K562 (cell line): ENCODE data around the gene SPIRE1. TPM values are rescaled to one million over a fixed set of nuclear protein-coding genes. Genes with fewer than 3 reads are reported as not detected.
A peak's percentile ranks its signal among the peaks of the same experiment; 100 is the strongest.

ENCODE experiments used
- ATAC-seq: fragments of 200-7000 bp; cut with Tn5 transposase; 3 replicates; pipeline ENCODE4 v1.9.1; 2020; ENCODE audit warnings: moderate library complexity
- BruUV-seq: library from RNA; stranded (reverse); fragments of 400-500 nt; replicated peaks from 2 replicates; lab custom pipeline; 2021; lab: Mats Ljungman, UMichigan
- CTCF ChIA-PET: fragments of 300-600 bp; formaldehyde crosslinking; extraction: SDS; loops from one replicate; lab custom pipeline; 2021; ENCODE audit warnings: low intra/inter-chr PET ratio; lab: Yijun Ruan, JAX
- POLR2A ChIA-PET: fragments of 300-600, 350-650 bp; sonication (Branson Sonifier 250); formaldehyde crosslinking; extraction: SDS; loops from one replicate; lab custom pipeline; 2021; ENCODE audit warnings: antibody characterized with exemption, inconsistent platforms; lab: Yijun Ruan, JAX
- DNase-seq, 4 experiments: peaks; one replicate each; pipeline versions ENCODE4 v3.0.0 to v3.0.0-alpha.2; 2011 to 2018; ENCODE audit warnings: low spot score in 3 of 4, mixed read lengths in 3 of 4; ENCODE audit errors: extremely low read depth in 1 of 4
- FAIRE-seq: peaks from 2 replicates; lab custom pipeline; 2011; peaks lifted over from hg19 to GRCh38; lab: Jason Lieb, UNC
- H2AFZ ChIP-seq: 2 replicates; pipeline ENCODE4 v1.6.0; 2011; ENCODE audit warnings: low read depth, low read length, control low read depth, inconsistent platforms
- H3K27ac ChIP-seq: fragments of 200-600 bp; 3 replicates; pipeline ENCODE4 v1.8.0; 2011; ENCODE audit warnings: low read depth, mild to moderate bottlenecking, control low read depth, inconsistent platforms, low read length, moderate library complexity, mixed read lengths; ENCODE audit errors: extremely low read depth
- H3K27me3 ChIP-seq, 2 experiments: fragments of 300-600 bp in 1 of 2; 2 replicates in 1 of 2; 3 replicates in 1 of 2; pipeline versions ENCODE4 v1.6.0 to v1.8.0; 2011; ENCODE audit warnings: inconsistent platforms in 2 of 2, low read length in 2 of 2, mild to moderate bottlenecking in 1 of 2, mixed read lengths in 1 of 2, moderate library complexity in 1 of 2; ENCODE audit not compliant: control insufficient read depth in 2 of 2, insufficient read depth in 2 of 2
- H3K36me3 ChIP-seq: fragments of 300-600 bp; 3 replicates; pipeline ENCODE4 v1.8.0; 2011; ENCODE audit warnings: mild to moderate bottlenecking, low read length, inconsistent platforms; ENCODE audit not compliant: control insufficient read depth, insufficient read depth
- H3K4me1 ChIP-seq, 2 experiments: fragments of 200-600 bp in 1 of 2; replicated peaks in 1 of 2; 2 replicates in 1 of 2; 3 replicates in 1 of 2; pipeline versions ENCODE4 v1.5.1 to v1.8.0; 2011; ENCODE audit warnings: inconsistent platforms in 2 of 2, low read length in 2 of 2, mild to moderate bottlenecking in 1 of 2, mixed read lengths in 1 of 2, moderate library complexity in 1 of 2; ENCODE audit not compliant: control insufficient read depth in 2 of 2, insufficient read depth in 2 of 2
- H3K4me2 ChIP-seq: 2 replicates; pipeline ENCODE4 v1.6.1; 2011; ENCODE audit warnings: low read length, control low read depth, inconsistent platforms, mixed read lengths; ENCODE audit not compliant: insufficient read depth
- H3K4me3 ChIP-seq: fragments of 200-600 bp; sonication (generic), shearing (Covaris generic); 2 replicates; pipeline ENCODE4 v1.5.1; 2016; ENCODE audit warnings: control low read depth, inconsistent platforms
- H3K79me2 ChIP-seq: fragments of 200-600 bp; 3 replicates; pipeline ENCODE4 v1.8.0; 2011; ENCODE audit warnings: low read length, inconsistent platforms; ENCODE audit not compliant: control insufficient read depth, insufficient read depth
- H3K9ac ChIP-seq, 2 experiments: 2 replicates each; pipeline versions ENCODE4 v1.6.0 to v1.6.1; 2011; ENCODE audit warnings: low read depth in 2 of 2, low read length in 2 of 2, control low read depth in 1 of 2, inconsistent platforms in 1 of 2, mild to moderate bottlenecking in 1 of 2, mixed read lengths in 1 of 2; ENCODE audit not compliant: insufficient read depth in 1 of 2
- H3K9me1 ChIP-seq: one replicate; pipeline ENCODE4 v1.6.0; 2011; ENCODE audit warnings: inconsistent platforms, mild to moderate bottlenecking, low read length, moderate library complexity; ENCODE audit not compliant: control insufficient read depth, insufficient read depth
- H3K9me3 ChIP-seq: replicated peaks from 2 replicates; pipeline ENCODE4 v1.5.1; 2011; ENCODE audit warnings: low read depth, low read length, inconsistent platforms; ENCODE audit not compliant: control insufficient read depth, insufficient read depth
- H4K20me1 ChIP-seq: replicated peaks from 2 replicates; pipeline ENCODE4 v1.6.1; 2011; ENCODE audit warnings: low read length, inconsistent platforms, mixed read lengths; ENCODE audit not compliant: control insufficient read depth, insufficient read depth
- NBN ChIP-seq: fragments of 450-650 bp; IDR thresholded peaks from 2 replicates; pipeline ENCODE4 v1.6.1; 2016; ENCODE audit warnings: low read depth, mild to moderate bottlenecking
- NCOA2 ChIP-seq, 2 experiments: fragments of 450-650 bp; IDR thresholded peaks; 2 replicates each; pipeline ENCODE4 v1.6.1; 2018; ENCODE audit warnings: mild to moderate bottlenecking in 2 of 2, moderate library complexity in 1 of 2; ENCODE audit not compliant: partially characterized antibody in 2 of 2
- PTBP1 ChIP-seq: fragments of 200-400 bp; formaldehyde crosslinking; IDR thresholded peaks from 2 replicates; pipeline ENCODE4 v1.6.1; 2017; ENCODE audit warnings: low read depth, low read length
- WGBS: fragments of 100-300 bp; shearing (Covaris generic); methylation state at CpG from one replicate; pipeline ENCODE4 v1.1.6; 2016; ENCODE audit warnings: low coverage, mixed read lengths; ENCODE audit not compliant: insufficient coverage; ENCODE audit errors: missing lambda C conversion rate; 5-methylcytosine and 5-hydroxymethylcytosine counted together
- in situ Hi-C: fragments of 300-500 bp; cut with MboI; formaldehyde crosslinking; loops from 4 replicates; pipeline ENCODE4 v1.15.0; 2018; ENCODE audit warnings: inconsistent platforms, mixed read lengths
- intact Hi-C: fragments of 100-400 bp; cut with micrococcal nuclease; formaldehyde crosslinking; loops from 2 replicates; pipeline ENCODE4 v1.14.2; 2022
- polyA plus RNA-seq, 8 experiments: library from polyadenylated mRNA; depleted of rRNA in 4 of 8; stranded (reverse) in 5 of 8; unstranded in 3 of 8; fragments of >200 nt; fragmentation: Nextera tagmentation in 2 of 8; fragmentation: Illumina TruSeq in 1 of 8; extraction: Ambion mirVana in 2 of 8; extraction: Trizol in 1 of 8; gene quantifications; 2 replicates each; pipeline versions ENCODE4 v1.2.1 to v1.2.3, GENCODE V29; 2011 to 2014; ENCODE audit warnings: inconsistent platforms in 1 of 8, missing spikeins in 1 of 8
- total RNA-seq, 7 experiments: library from RNA; depleted of rRNA in 6 of 7; stranded (reverse); fragments of >200 nt in 6 of 7; fragmentation: Illumina TruSeq in 2 of 7; extraction: Trizol in 2 of 7; gene quantifications; 2 replicates each; pipeline versions ENCODE4 v1.2.1 to v1.2.3, GENCODE V29; 2011 to 2021; ENCODE audit warnings: low replicate concordance in 1 of 7
- TF ChIP-seq, protein P1 (sequence below), 2 experiments: fragments of 450-650 bp in 1 of 2; sonication (generic) in 1 of 2; formaldehyde crosslinking in 1 of 2; IDR thresholded peaks in 1 of 2; conservative IDR thresholded peaks in 1 of 2; 2 replicates each; pipeline versions ENCODE4 v1.6.1 to v1.8.1; 2016 to 2023; ENCODE audit warnings: mild to moderate bottlenecking in 2 of 2, moderate library complexity in 2 of 2, inconsistent platforms in 1 of 2, missing genetic modification reagents in 1 of 2

Gene SPIRE1
- total and polyA plus RNA-seq, 9 of the 15 experiments (the other 6 are each of a cell fraction or from before 2014, with no cell fraction given) = 2.9 to 14.0 (median 10.2) TPM

DNA sequence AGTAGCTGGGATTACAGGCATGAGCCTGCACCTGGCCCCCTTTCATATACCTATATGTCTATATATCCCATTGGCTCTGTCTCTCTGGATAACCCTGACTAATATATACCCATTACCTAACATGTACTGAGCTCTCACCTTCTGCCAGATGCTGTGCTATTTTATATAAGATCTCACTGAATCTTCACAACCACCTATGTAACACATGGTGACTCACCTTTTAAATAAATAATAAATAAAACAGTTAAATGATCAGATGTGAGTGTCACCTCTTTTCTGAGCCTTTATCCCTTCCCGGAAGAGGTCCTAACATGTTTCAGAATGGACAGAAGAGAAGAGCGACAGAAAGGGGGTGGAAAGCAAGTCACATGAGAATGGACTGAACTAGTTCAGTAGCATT is 123.1 kb downstream of the SPIRE1 start:
- CTCF ChIA-PET = no interaction called here
- Histone ChIP-seq H3K4me1 (no peaks in the 10 kb centered on the region), H3K4me2 (no peak overlapping the region), H4K20me1 (no peaks in the 10 kb centered on the region), H3K9me3 (no peaks in the 10 kb centered on the region; the same call in 1 of the 2 replicates), H3K27ac (no peak overlapping the region), H3K4me3 (no peak overlapping the region), H3K9ac (no peak overlapping the region), H3K9me1 (no peaks in the 10 kb centered on the region), H3K79me2 (no peaks in the 10 kb centered on the region), H3K36me3 (no peaks in the 10 kb centered on the region), H2AFZ (no peak overlapping the region), H3K27me3 (no peaks in the 10 kb centered on the region)
- intact Hi-C loops = loop anchor here (5.0 kb wide), 1 partner anchor 138 kb away; no protein-coding TSS in a partner anchor
- POLR2A ChIA-PET = interaction anchor here (0.6 kb wide), 1 partner anchor 12 kb away, joined by 3 read pairs; no protein-coding TSS in a partner anchor
- WGBS = 70% methylated on average over 2 of the region's 2 CpGs
- no TSS peak for BruUV-seq
- no peak for DNase-seq
- in situ Hi-C loops = no loop called here
- no peak for FAIRE-seq
- no peak for ATAC-seq
- TF ChIP-seq PTBP1 = no peak
- no peak for TF ChIP-seq NBN
- TF ChIP-seq, protein P1, sequence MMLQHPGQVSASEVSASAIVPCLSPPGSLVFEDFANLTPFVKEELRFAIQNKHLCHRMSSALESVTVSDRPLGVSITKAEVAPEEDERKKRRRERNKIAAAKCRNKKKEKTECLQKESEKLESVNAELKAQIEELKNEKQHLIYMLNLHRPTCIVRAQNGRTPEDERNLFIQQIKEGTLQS (IDR thresholded peaks at IDR 0.05) = 0 out of 2 replicates have a peak, but pooled peaks have one; percentile 18
- TF ChIP-seq, protein P1 (CRISPR knock-in tag; conservative IDR thresholded peaks at IDR 0.05) = no peak
- no peak for TF ChIP-seq NCOA2 (IDR thresholded peaks at IDR 0.05; ENCODE audit: partially characterized antibody in 2 of 2)
